GM12878 (cell line): ENCODE measurements around the gene RPRD2. TPM values are rescaled to one million over a fixed set of nuclear protein-coding genes. Genes with fewer than 3 reads are reported as not detected.
A peak's percentile ranks its signal among the peaks of the same experiment; 100 is the strongest.

Experiments
- BACH1 ChIP-seq: fragments of 450-650 bp; IDR thresholded peaks from 2 replicates; pipeline ENCODE4 v1.6.1; 2017; ENCODE audit warnings: mild to moderate bottlenecking, borderline replicate concordance
- BRCA1 ChIP-seq: IDR thresholded peaks from 2 replicates; pipeline ENCODE4 v1.6.1; 2011; ENCODE audit warnings: low read depth, low read length, improper control_type of control experiment
- CBFB ChIP-seq: IDR thresholded peaks from 2 replicates; pipeline ENCODE4 v1.6.1; 2016; ENCODE audit warnings: antibody characterized with exemption, low read depth
- GABPA ChIP-seq: IDR thresholded peaks from 2 replicates; pipeline ENCODE4 v1.6.1; 2014; ENCODE audit warnings: antibody characterized with exemption, low read depth, mild to moderate bottlenecking, inconsistent platforms
- IKZF2 ChIP-seq, 2 experiments: fragments of 450-650 bp; IDR thresholded peaks; 2 replicates each; pipeline ENCODE4 v1.6.1; 2017; ENCODE audit warnings: mild to moderate bottlenecking in 2 of 2, moderate library complexity in 2 of 2
- JUNB ChIP-seq: IDR thresholded peaks from 2 replicates; pipeline ENCODE4 v1.6.1; 2016; ENCODE audit warnings: antibody characterized with exemption, mild to moderate bottlenecking
- NFIC ChIP-seq: IDR thresholded peaks from 2 replicates; pipeline ENCODE4 v1.6.1; 2012; ENCODE audit warnings: low read depth, mild to moderate bottlenecking, inconsistent platforms, low read length, moderate library complexity
- NR2C1 ChIP-seq: fragments of 450-650 bp; IDR thresholded peaks from 2 replicates; pipeline ENCODE4 v1.6.1; 2017; ENCODE audit warnings: antibody characterized with exemption, mild to moderate bottlenecking, moderate library complexity
- PAX5 ChIP-seq: IDR thresholded peaks from 2 replicates; pipeline ENCODE4 v1.6.1; 2011; ENCODE audit warnings: low read depth, low read length, borderline replicate concordance
- PAX8 ChIP-seq: fragments of 450-650 bp; IDR thresholded peaks from 2 replicates; pipeline ENCODE4 v1.6.1; 2017; ENCODE audit warnings: mild to moderate bottlenecking, moderate library complexity
- POLR2A ChIP-seq: IDR thresholded peaks from 2 replicates; pipeline ENCODE4 v1.6.1; 2011; ENCODE audit warnings: low read depth, mild to moderate bottlenecking, low read length
- SIN3A ChIP-seq: IDR thresholded peaks from 2 replicates; pipeline ENCODE4 v1.6.1; 2012; ENCODE audit warnings: low read depth, low read length, improper control_type of control experiment
- SMAD1 ChIP-seq: fragments of 450-650 bp; IDR thresholded peaks from 2 replicates; pipeline ENCODE4 v1.6.1; 2018; ENCODE audit warnings: mild to moderate bottlenecking, low read depth; ENCODE audit not compliant: partially characterized antibody
- STAT1 ChIP-seq: fragments of 450-650 bp; conservative IDR thresholded peaks from 2 replicates; pipeline ENCODE4 v1.6.1; 2014; ENCODE audit warnings: antibody characterized with exemption, mild to moderate bottlenecking
- TAF1 ChIP-seq: IDR thresholded peaks from 2 replicates; pipeline ENCODE4 v1.6.1; 2011; ENCODE audit warnings: mild to moderate bottlenecking, low read depth, low read length, borderline replicate concordance
- YBX1 ChIP-seq: fragments of 450-650 bp; IDR thresholded peaks from 2 replicates; pipeline ENCODE4 v1.6.1; 2016; ENCODE audit warnings: antibody characterized with exemption
- YY1 ChIP-seq: IDR thresholded peaks from 2 replicates; pipeline ENCODE4 v1.6.1; 2011; ENCODE audit warnings: low read depth, mild to moderate bottlenecking, low read length
- ZNF217 ChIP-seq: fragments of 450-650 bp; IDR thresholded peaks from 2 replicates; pipeline ENCODE4 v1.6.1; 2017; ENCODE audit warnings: antibody characterized with exemption, mild to moderate bottlenecking
- polyA plus RNA-seq, 11 experiments: library from polyadenylated mRNA; depleted of rRNA in 4 of 11; unstranded in 6 of 11; stranded (reverse) in 5 of 11; fragments of >200 nt; fragmentation: Nextera tagmentation in 4 of 11; fragmentation: Illumina TruSeq in 1 of 11; extraction: Ambion mirVana in 4 of 11; extraction: Trizol in 1 of 11; gene quantifications; 1 replicate in 1 of 11; 2 replicates in 10 of 11; pipeline versions ENCODE4 v1.2.1 to v1.2.3, GENCODE V29; 2011 to 2016; ENCODE audit warnings: inconsistent platforms in 2 of 11, missing spikeins in 2 of 11, low read depth in 1 of 11
- total RNA-seq, 4 experiments: library from RNA; depleted of rRNA in 3 of 4; stranded (reverse); fragments of >200 nt in 3 of 4; fragmentation: Illumina TruSeq in 1 of 4; extraction: Trizol in 1 of 4; gene quantifications; 2 replicates each; pipeline versions ENCODE4 v1.2.1 to v1.2.3, GENCODE V29; 2013 to 2021
- TF ChIP-seq, protein P1 (sequence below): fragments of 150-350 bp; IDR thresholded peaks from 2 replicates; pipeline ENCODE4 v1.6.1; 2014; ENCODE audit warnings: mild to moderate bottlenecking, low read depth, low read length
- TF ChIP-seq, protein P2 (sequence below): fragments of 450-650 bp; IDR thresholded peaks from 2 replicates; pipeline ENCODE4 v1.6.1; 2017; ENCODE audit warnings: antibody characterized with exemption, mild to moderate bottlenecking, moderate library complexity
- TF ChIP-seq, protein P3 (sequence below): fragments of 450-650 bp; IDR thresholded peaks from 2 replicates; pipeline ENCODE4 v1.6.1; 2017; ENCODE audit warnings: mild to moderate bottlenecking, moderate library complexity
- TF ChIP-seq, protein P4 (sequence below): fragments of 450-650 bp; conservative IDR thresholded peaks from 2 replicates; pipeline ENCODE4 v1.6.1; 2017; ENCODE audit warnings: mild to moderate bottlenecking, moderate library complexity

Gene RPRD2
- total and polyA plus RNA-seq, 10 of the 15 experiments (the other 5 are each of a cell fraction or from before 2014, with no cell fraction given), result 1.9 to 24.8 (median 13.3) TPM

DNA sequence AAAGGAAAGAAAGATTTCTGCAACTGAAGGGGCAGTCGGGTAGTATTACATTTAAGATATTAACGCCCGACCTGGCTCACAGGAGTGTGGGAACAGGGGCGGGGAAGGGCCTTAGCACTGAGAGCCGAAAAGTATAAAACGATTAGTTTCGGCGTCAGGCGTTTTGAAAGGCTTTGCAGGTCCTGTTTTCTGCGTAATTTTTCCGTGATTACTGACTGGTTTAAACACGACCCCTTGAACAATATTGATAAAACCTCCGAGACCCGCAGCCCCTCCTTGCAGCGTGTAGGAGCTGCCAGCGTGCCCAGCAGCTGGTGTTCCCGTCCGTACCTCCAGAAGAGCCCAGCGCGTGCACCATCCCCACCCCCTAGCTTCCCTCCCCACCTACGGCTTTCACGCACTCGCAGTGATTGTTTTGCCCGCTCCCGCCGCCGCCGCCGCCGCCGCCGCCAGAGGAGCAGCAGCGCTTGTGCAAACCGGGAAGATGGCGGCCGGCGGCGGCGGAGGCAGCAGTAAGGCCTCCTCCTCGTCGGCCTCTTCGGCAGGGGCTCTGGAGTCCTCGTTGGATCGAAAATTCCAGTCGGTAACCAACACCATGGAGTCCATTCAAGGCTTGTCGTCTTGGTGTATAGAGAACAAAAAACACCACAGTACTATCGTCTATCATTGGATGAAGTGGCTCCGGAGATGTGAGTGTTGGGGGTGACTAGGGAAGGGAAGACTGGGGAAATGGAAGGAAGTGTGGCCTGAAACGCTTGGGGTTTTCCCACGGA is 470 bp downstream of the RPRD2 start (continued):
- TF ChIP-seq, protein P1, sequence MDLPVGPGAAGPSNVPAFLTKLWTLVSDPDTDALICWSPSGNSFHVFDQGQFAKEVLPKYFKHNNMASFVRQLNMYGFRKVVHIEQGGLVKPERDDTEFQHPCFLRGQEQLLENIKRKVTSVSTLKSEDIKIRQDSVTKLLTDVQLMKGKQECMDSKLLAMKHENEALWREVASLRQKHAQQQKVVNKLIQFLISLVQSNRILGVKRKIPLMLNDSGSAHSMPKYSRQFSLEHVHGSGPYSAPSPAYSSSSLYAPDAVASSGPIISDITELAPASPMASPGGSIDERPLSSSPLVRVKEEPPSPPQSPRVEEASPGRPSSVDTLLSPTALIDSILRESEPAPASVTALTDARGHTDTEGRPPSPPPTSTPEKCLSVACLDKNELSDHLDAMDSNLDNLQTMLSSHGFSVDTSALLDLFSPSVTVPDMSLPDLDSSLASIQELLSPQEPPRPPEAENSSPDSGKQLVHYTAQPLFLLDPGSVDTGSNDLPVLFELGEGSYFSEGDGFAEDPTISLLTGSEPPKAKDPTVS, result no peak
- TF ChIP-seq PAX5, result no peak
- no peak for TF ChIP-seq CBFB
- no peak for TF ChIP-seq YBX1
- no peak for TF ChIP-seq ZNF217
- TF ChIP-seq BRCA1, result no peak
- no peak for TF ChIP-seq JUNB
- no peak; the same call in 1 of the 2 replicates for TF ChIP-seq STAT1
- peak; percentile 65 to 68; a peak in 3 of 4 replicates for TF ChIP-seq IKZF2 (IDR thresholded peaks at IDR 0.05)
- peak; percentile 79 for TF ChIP-seq TAF1
- TF ChIP-seq, protein P2, sequence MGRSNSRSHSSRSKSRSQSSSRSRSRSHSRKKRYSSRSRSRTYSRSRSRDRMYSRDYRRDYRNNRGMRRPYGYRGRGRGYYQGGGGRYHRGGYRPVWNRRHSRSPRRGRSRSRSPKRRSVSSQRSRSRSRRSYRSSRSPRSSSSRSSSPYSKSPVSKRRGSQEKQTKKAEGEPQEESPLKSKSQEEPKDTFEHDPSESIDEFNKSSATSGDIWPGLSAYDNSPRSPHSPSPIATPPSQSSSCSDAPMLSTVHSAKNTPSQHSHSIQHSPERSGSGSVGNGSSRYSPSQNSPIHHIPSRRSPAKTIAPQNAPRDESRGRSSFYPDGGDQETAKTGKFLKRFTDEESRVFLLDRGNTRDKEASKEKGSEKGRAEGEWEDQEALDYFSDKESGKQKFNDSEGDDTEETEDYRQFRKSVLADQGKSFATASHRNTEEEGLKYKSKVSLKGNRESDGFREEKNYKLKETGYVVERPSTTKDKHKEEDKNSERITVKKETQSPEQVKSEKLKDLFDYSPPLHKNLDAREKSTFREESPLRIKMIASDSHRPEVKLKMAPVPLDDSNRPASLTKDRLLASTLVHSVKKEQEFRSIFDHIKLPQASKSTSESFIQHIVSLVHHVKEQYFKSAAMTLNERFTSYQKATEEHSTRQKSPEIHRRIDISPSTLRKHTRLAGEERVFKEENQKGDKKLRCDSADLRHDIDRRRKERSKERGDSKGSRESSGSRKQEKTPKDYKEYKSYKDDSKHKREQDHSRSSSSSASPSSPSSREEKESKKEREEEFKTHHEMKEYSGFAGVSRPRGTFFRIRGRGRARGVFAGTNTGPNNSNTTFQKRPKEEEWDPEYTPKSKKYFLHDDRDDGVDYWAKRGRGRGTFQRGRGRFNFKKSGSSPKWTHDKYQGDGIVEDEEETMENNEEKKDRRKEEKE, result no peak
- peak; percentile 10; the same call in 1 of the 2 replicates for TF ChIP-seq BACH1
- TF ChIP-seq YY1, result peak; percentile 95
- peak; percentile 37 for TF ChIP-seq SMAD1
- TF ChIP-seq, protein P3, sequence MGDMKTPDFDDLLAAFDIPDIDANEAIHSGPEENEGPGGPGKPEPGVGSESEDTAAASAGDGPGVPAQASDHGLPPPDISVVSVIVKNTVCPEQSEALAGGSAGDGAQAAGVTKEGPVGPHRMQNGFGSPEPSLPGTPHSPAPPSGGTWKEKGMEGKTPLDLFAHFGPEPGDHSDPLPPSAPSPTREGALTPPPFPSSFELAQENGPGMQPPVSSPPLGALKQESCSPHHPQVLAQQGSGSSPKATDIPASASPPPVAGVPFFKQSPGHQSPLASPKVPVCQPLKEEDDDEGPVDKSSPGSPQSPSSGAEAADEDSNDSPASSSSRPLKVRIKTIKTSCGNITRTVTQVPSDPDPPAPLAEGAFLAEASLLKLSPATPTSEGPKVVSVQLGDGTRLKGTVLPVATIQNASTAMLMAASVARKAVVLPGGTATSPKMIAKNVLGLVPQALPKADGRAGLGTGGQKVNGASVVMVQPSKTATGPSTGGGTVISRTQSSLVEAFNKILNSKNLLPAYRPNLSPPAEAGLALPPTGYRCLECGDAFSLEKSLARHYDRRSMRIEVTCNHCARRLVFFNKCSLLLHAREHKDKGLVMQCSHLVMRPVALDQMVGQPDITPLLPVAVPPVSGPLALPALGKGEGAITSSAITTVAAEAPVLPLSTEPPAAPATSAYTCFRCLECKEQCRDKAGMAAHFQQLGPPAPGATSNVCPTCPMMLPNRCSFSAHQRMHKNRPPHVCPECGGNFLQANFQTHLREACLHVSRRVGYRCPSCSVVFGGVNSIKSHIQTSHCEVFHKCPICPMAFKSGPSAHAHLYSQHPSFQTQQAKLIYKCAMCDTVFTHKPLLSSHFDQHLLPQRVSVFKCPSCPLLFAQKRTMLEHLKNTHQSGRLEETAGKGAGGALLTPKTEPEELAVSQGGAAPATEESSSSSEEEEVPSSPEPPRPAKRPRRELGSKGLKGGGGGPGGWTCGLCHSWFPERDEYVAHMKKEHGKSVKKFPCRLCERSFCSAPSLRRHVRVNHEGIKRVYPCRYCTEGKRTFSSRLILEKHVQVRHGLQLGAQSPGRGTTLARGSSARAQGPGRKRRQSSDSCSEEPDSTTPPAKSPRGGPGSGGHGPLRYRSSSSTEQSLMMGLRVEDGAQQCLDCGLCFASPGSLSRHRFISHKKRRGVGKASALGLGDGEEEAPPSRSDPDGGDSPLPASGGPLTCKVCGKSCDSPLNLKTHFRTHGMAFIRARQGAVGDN, result peak; percentile 36; the same call in 1 of the 2 replicates
- peak; percentile 42; the same call in 1 of the 2 replicates for TF ChIP-seq PAX8
- no peak for TF ChIP-seq NR2C1
- peak; percentile 82 for TF ChIP-seq POLR2A
- TF ChIP-seq SIN3A, result peak; percentile 46; the same call in 1 of the 2 replicates
- no peak for TF ChIP-seq GABPA
- TF ChIP-seq, protein P4, sequence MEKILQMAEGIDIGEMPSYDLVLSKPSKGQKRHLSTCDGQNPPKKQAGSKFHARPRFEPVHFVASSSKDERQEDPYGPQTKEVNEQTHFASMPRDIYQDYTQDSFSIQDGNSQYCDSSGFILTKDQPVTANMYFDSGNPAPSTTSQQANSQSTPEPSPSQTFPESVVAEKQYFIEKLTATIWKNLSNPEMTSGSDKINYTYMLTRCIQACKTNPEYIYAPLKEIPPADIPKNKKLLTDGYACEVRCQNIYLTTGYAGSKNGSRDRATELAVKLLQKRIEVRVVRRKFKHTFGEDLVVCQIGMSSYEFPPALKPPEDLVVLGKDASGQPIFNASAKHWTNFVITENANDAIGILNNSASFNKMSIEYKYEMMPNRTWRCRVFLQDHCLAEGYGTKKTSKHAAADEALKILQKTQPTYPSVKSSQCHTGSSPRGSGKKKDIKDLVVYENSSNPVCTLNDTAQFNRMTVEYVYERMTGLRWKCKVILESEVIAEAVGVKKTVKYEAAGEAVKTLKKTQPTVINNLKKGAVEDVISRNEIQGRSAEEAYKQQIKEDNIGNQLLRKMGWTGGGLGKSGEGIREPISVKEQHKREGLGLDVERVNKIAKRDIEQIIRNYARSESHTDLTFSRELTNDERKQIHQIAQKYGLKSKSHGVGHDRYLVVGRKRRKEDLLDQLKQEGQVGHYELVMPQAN, result peak; percentile 26; the same call in 1 of the 2 replicates
- no peak for TF ChIP-seq NFIC
